ENCODE data around the gene TNIK.

GRCh38 chr3:171378586-171378985 is 81.6 kb downstream of the TNIK start:
- no peak for TF ChIP-seq POLR2A (IDR thresholded peaks at IDR 0.05; ENCODE audit: low read depth, low read length)
- TF ChIP-seq POLR2AphosphoS5 (IDR thresholded peaks at IDR 0.05; ENCODE audit: low read depth, low read length) = no peak
- TF ChIP-seq SPI1 (IDR thresholded peaks at IDR 0.05; ENCODE audit: low read depth, low read length) = no peak
- TF ChIP-seq POU2F2 (IDR thresholded peaks at IDR 0.05; ENCODE audit: low read depth, low read length) = no peak

All from GM12891 (cell line).